BE2C (cell line): ENCODE measurements around the gene AGPAT3.

Source experiments
- DNase-seq: peaks from one replicate; pipeline ENCODE4 v3.0.0-alpha.2; 2020
- H3K27me3 ChIP-seq: fragments of 250-450 bp; sonication (Bioruptor Pico); 2 replicates; pipeline ENCODE4 v1.5.1; 2020; ENCODE audit warnings: mild to moderate bottlenecking
- H3K36me3 ChIP-seq: fragments of 250-450 bp; sonication (Bioruptor Pico); 2 replicates; pipeline ENCODE4 v1.5.1; 2020; ENCODE audit warnings: mild to moderate bottlenecking
- H3K4me1 ChIP-seq: fragments of 250-450 bp; sonication (Bioruptor Pico); 2 replicates; pipeline ENCODE4 v1.5.1; 2020
- H3K4me3 ChIP-seq: 2 replicates; pipeline ENCODE4 v1.5.1; 2011; ENCODE audit warnings: low read depth, low read length
- H3K9me3 ChIP-seq: fragments of 250-450 bp; sonication (Bioruptor Pico); 2 replicates; pipeline ENCODE4 v1.5.1; 2020
- TF ChIP-seq, protein P1 (sequence below): IDR thresholded peaks from 2 replicates; pipeline ENCODE4 v1.5.1; 2012; ENCODE audit warnings: mild to moderate bottlenecking, low read depth, low read length

AGPAT3 gene

GRCh38 chr21:44024887-44025353 lies 159.9 kb downstream of the AGPAT3 start:
- Histone ChIP-seq H3K9me3 (no peaks in the 10 kb centered on the region), H3K4me3 (no peak overlapping the region), H3K27me3 (no peaks in the 10 kb centered on the region), H3K36me3 (peaks cover 3% of the 10 kb centered on the region; the same call in 1 of the 2 replicates), H3K4me1 (peaks cover 12% of the 10 kb centered on the region)
- no peak for DNase-seq
- TF ChIP-seq, protein P1, sequence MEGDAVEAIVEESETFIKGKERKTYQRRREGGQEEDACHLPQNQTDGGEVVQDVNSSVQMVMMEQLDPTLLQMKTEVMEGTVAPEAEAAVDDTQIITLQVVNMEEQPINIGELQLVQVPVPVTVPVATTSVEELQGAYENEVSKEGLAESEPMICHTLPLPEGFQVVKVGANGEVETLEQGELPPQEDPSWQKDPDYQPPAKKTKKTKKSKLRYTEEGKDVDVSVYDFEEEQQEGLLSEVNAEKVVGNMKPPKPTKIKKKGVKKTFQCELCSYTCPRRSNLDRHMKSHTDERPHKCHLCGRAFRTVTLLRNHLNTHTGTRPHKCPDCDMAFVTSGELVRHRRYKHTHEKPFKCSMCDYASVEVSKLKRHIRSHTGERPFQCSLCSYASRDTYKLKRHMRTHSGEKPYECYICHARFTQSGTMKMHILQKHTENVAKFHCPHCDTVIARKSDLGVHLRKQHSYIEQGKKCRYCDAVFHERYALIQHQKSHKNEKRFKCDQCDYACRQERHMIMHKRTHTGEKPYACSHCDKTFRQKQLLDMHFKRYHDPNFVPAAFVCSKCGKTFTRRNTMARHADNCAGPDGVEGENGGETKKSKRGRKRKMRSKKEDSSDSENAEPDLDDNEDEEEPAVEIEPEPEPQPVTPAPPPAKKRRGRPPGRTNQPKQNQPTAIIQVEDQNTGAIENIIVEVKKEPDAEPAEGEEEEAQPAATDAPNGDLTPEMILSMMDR: no peak

DNA sequence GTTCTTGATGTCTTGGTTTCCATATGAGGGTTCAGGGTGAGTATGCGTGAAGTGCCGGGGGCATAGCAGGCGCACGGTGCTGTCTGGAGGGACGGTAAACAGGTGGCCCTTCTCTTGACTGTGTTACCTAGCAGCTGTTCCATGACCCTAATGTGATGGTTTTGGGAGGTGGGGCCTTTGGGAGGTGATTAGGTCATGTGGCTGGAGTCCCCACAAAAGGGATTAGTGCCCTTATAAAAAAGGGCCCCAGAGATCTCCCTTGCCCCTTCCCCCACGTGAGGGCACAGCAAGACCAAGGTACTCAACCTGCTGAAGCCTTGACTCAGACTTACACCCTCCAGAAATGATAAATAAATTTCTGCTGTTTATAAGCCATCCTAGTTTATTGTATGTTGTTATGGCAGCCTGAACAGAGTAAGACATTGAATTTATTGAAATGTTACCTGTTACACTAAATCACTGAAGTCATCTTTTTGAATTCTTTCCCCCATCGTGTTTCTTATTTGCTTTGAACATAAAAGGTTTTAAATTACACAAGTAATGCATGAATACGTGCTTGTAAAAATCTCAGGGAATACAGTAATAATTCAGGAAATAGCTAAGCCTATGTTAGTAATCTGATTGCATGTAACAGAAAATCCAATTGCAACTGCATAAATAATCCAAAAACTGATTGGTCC lies 162.7 kb downstream of the AGPAT3 start:
- no peaks in the 10 kb centered on the region for H3K27me3 ChIP-seq
- peaks cover 8% of the 10 kb centered on the region for H3K36me3 ChIP-seq
- H3K9me3 ChIP-seq: no peaks in the 10 kb centered on the region
- no peak for DNase-seq
- no peak overlapping the region for H3K4me3 ChIP-seq
- H3K4me1 ChIP-seq: no peaks in the 10 kb centered on the region; the same call in 1 of the 2 replicates
- TF ChIP-seq, protein P1: no peak

GRCh38 chr21:44028287-44028659 lies 163.2 kb downstream of the AGPAT3 start:
- H3K36me3 ChIP-seq: peaks cover 8% of the 10 kb centered on the region
- H3K4me1 ChIP-seq: no peaks in the 10 kb centered on the region; the same call in 1 of the 2 replicates
- no peaks in the 10 kb centered on the region for H3K9me3 ChIP-seq
- no peaks in the 10 kb centered on the region for H3K27me3 ChIP-seq
- TF ChIP-seq, protein P1: no peak
- no peak overlapping the region for H3K4me3 ChIP-seq
- no peak for DNase-seq

DNA sequence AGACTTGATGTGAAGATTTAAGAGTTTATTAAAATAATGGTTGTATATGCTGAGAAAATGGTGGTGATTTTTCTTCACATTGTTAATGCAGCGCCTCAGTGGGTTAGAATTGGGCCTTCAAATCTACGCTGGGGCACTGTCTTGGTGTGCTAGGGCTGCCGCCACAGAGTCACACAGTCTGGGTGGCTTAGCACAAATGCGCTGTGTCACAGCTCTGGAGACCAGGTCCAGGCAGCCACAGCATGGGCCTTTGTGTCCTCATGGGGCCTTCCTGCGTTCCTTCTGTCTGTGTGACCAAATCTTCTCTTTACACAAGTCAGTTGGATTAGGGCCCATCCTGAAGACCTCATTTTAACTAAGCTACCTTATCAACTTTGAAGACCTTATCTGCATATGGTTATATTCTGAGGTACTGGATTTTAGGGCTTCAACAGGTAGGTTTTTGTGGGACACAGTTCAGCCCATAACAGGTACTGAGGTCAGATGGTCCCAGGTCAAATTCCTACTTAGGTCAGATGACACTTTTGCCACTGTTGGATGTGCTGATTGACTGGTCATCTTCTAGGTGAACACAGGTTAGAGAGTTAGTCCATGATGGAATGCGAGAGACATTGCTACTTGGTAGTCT lies 164.6 kb downstream of the AGPAT3 start:
- H3K9me3 ChIP-seq: no peaks in the 10 kb centered on the region
- peaks cover 15% of the 10 kb centered on the region for H3K36me3 ChIP-seq
- no peak overlapping the region for H3K4me3 ChIP-seq
- H3K4me1 ChIP-seq: no peaks in the 10 kb centered on the region; the same call in 1 of the 2 replicates
- H3K27me3 ChIP-seq: no peaks in the 10 kb centered on the region
- DNase-seq: no peak
- TF ChIP-seq, protein P1: no peak

- DNase-seq: no peak
- TF ChIP-seq, protein P1: no peak
- Histone ChIP-seq H3K36me3 (peaks cover 35% of the 10 kb centered on the region), H3K9me3 (no peaks in the 10 kb centered on the region), H3K27me3 (no peaks in the 10 kb centered on the region), H3K4me3 (no peak overlapping the region), H3K4me1 (no peaks in the 10 kb centered on the region)
These were observed 170.2 kb downstream of the AGPAT3 start for GRCh38 chr21:44035244-44035643.
